C1 segment of cervical spinal cord (tissue), 14 donors: Measurements from ENCODE around the gene RAD52.

ENCODE experiments used
- DNase-seq, 14 donors: peaks; one replicate each; lab custom pipeline; 2025; lab: John Stamatoyannopoulos, UW

RAD52 gene

GRCh38 chr12:949453-950191 lies at the start of gene RAD52:
Gene RAD52 (minus strand): TSS chr12:949694. CDS start chr12:933058, 16,636 bp downstream.
- peak; percentile 77 to 100 (median 96) for DNase-seq

GRCh38 chr12:998020-998874 lies 48.8 kb upstream of the RAD52 start:
- peak in 1 of 14 donors; percentile 59 for DNase-seq

- DNase-seq = peak in 1 of 14 donors; percentile 36
Observed at GRCh38 chr12:997505-997904, 48.0 kb upstream of the RAD52 start.

GRCh38 chr12:996881-997280 lies 47.4 kb upstream of the RAD52 start:
- peak in 1 of 14 donors; percentile 45 for DNase-seq

GRCh38 chr12:992647-993046 lies 43.2 kb upstream of the RAD52 start:
- peak in 1 of 14 donors; percentile 31 for DNase-seq

- peak in 6 of 14 donors; percentile 28 to 68 (median 57) for DNase-seq
Observed at GRCh38 chr12:991350-992333, 42.1 kb upstream of the RAD52 start.

GRCh38 chr12:990661-991349 lies 41.3 kb upstream of the RAD52 start, which contains the start of gene ERC1:
Gene ERC1 (plus strand): TSS chr12:991223. CDS start chr12:1027904, 36,681 bp downstream.
- DNase-seq = peak; percentile 46 to 95 (median 87)

GRCh38 chr12:989751-990660 lies 40.5 kb upstream of the RAD52 start:
- DNase-seq = peak in 8 of 14 donors; percentile 5 to 82 (median 42)

GRCh38 chr12:989051-989450 lies 39.6 kb upstream of the RAD52 start:
- DNase-seq = no peak

- DNase-seq = peak in 1 of 14 donors; percentile 24
Observed at GRCh38 chr12:988646-989045, 39.2 kb upstream of the RAD52 start.

- no peak for DNase-seq
Observed at GRCh38 chr12:981961-982360, 32.5 kb upstream of the RAD52 start.

- DNase-seq = no peak
Observed at GRCh38 chr12:981176-981828, 31.8 kb upstream of the RAD52 start.

GRCh38 chr12:979349-979748 lies 29.9 kb upstream of the RAD52 start:
- no peak for DNase-seq

GRCh38 chr12:977156-977555 lies 27.7 kb upstream of the RAD52 start:
- DNase-seq = no peak

GRCh38 chr12:976644-977043 lies 27.1 kb upstream of the RAD52 start:
- no peak for DNase-seq

GRCh38 chr12:974271-974862 lies 24.9 kb upstream of the RAD52 start:
- DNase-seq = no peak

- DNase-seq = no peak
Observed at GRCh38 chr12:971991-972390, 22.5 kb upstream of the RAD52 start.

- no peak for DNase-seq
Observed at GRCh38 chr12:969821-970220, 20.3 kb upstream of the RAD52 start.

- peak in 1 of 14 donors; percentile 9 for DNase-seq
Observed at GRCh38 chr12:968545-968944, 19.1 kb upstream of the RAD52 start.
